ENCODE data around the gene CCDC74A.
"Not testable (repeated sequence)": the region's sequence is repeated elsewhere in the genome, so short reads cannot be mapped to it uniquely, and the experiment has no call there.

Gene CCDC74A

DNA sequence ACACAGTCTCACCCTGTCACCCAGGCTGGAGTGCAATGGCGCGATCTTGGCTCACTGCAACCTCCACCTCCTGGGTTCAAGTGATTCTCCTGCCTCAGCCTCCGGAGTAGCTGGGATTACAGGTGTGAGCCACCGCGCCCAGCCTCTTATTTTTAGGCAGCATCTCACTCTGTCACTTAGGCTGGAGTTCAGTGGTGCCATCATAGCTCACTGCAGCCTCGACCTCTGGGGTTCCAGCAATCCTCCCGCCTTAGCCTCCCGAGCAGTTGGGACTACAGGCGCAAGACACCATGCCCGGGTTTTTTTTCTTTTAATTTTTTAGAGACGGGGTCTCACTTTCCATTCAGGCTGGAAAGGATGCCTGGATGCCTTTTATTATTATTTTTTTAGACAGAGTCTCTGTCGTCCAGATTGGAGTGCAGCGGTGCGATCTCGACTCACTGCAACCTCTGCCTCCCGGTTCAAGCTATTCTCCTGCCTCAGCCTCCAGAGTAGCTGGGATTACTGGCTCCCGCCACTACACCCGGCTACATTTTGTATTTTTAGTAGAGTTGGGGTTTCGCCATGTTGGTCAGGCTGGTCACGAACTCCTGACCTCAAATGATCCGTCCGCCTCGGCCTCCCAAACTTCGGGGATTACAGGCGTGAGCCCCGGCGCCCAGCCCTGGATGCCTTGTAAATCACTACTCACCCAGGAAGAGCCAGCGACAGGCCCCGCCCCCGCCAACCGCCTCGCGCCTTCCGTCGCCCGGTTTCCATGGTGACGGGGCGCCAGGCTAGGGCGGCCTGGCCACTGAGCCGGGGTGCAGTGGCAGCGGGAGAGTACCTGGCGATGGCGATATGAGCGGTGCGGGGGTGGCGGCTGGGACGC is at the start of gene CCDC74A:
TSS of gene CCDC74A (plus strand) at position 758 of the 871 bp plus-strand sequence. CDS start at position 841, 83 bp downstream.
- peak; percentile 56 for DNase-seq

- DNase-seq = not testable (repeated sequence)
Measured at GRCh38 chr2:131478074-131478849, 49.4 kb upstream of the CCDC74A start.

- DNase-seq = not testable (repeated sequence)
Measured at GRCh38 chr2:131478850-131479461, 48.7 kb upstream of the CCDC74A start.

- not testable (repeated sequence) for DNase-seq
Measured at GRCh38 chr2:131480351-131480750, 47.3 kb upstream of the CCDC74A start.

DNA sequence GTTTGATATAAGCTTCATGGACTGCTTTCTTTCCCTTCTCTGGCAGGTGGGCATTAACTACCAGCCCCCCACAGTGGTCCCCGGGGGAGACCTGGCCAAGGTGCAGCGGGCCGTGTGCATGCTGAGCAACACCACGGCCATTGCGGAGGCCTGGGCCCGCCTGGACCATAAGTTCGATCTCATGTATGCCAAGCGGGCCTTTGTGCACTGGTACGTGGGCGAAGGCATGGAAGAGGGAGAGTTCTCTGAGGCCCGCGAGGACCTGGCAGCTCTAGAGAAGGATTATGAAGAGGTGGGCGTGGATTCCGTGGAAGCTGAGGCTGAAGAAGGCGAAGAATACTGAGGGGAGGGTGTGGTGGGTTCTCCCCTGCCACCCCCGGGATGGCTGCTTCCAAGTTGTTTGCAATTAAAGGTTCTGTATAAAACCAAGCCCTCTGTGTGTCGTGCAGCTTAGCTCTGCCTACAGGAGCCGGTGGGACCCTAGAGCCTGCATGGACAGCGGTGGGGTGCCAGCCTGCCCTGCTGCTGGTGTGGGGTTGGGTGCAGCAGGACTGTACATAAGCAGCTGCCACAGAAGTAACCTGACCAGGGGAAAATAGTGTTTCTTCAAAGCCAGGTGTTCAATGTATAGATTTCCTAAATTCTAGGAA is 45.1 kb upstream of the CCDC74A start:
- DNase-seq = not testable (repeated sequence)

GRCh38 chr2:131483981-131484820 is 43.5 kb upstream of the CCDC74A start:
- DNase-seq = not testable (repeated sequence)

GRCh38 chr2:131484906-131485460 is 42.7 kb upstream of the CCDC74A start:
- not testable (repeated sequence) for DNase-seq

GRCh38 chr2:131486201-131486902 is 41.3 kb upstream of the CCDC74A start:
- DNase-seq = not testable (repeated sequence)

- DNase-seq = no peak
Measured at GRCh38 chr2:131488306-131489205, 39.1 kb upstream of the CCDC74A start.

- not testable (repeated sequence) for DNase-seq
Measured at GRCh38 chr2:131490616-131491468, 36.8 kb upstream of the CCDC74A start.

GRCh38 chr2:131491469-131491836 is 36.2 kb upstream of the CCDC74A start:
- DNase-seq = not testable (repeated sequence)

DNA sequence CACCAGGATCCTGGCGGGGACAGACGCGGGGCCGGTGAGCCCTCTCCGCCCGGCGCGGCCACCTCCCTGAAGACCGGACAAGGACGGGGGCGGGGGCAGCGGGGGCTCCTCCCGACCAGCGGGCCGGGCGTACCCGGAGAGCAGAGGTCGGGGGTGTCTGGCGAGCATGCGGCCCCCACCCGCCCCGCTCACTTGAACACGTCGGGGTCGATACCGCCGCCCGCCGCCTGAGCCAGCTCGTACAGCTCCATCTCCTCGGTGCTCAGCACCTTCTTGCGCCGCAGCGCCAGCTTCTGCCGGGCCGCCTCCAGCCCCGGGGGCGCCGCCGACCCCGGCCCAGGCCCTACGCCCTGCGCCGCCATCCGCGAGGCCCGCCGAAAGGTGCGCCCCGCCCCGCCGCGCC is 35.7 kb upstream of the CCDC74A start, which contains the start of gene MZT2A:
TSS of gene MZT2A (minus strand) at position 383 of the 403 bp plus-strand sequence. CDS start at position 362, 21 bp downstream.
- DNase-seq = not testable (repeated sequence)

GRCh38 chr2:131492418-131493198 is 35.1 kb upstream of the CCDC74A start:
- peak; percentile 93 for DNase-seq

DNA sequence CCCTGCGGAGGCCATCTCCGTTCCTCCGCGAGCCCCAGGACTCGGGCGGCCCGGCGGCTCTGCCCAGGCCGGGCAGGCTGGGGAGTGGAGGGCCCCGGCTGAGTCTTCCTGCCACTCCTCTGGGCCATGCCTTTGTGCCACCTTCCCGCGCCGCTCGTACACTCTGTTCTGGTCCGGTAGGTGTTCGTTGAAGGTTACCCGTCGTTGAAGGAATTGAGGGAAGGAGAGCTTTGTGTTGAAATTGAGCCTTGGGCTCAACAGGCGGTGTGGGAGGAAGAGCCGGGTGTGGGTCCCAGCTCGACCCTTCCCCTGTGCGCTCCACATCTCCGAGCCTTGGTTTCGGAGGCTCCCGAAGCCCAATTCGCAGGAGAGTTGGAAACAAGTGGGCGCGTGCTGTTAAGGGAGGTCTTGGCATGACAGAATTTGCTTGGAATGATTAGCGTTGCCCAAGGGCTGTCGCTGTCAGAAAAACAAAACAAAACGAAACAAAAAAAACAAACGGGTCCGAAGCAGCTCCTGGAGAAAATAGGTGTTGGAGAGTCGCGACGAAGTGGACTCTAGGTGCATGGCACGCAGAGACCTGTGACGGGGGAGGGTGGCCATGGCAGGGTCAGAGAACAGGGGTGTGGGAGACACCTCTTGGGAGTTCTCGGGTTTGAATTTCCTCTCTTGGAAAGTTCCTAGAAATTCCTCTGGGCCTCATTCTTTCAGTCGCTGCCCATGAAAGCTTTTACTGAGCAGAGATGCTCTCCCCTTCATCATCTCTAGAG is 34.3 kb upstream of the CCDC74A start:
- DNase-seq = no peak

DNA sequence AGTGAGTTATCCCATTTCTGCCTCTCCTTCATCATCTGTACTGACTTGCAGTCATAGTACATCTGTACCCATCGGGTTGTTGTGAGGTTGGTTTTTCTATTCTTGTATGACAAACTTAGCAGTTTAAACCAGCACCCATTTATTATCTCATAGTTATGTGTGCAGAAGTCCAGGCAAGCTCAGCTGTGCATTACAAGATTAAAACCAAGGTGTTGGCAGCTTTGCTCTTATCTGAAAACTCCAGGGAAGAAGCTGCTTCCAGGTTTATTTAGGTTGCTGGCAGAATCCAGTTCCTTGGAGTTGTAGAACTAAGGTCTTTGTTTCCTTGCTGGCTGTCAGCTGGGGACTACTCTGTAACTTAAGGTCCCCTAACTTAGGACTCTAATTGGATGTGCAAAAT is 32.2 kb upstream of the CCDC74A start:
- not testable (repeated sequence) for DNase-seq

DNA sequence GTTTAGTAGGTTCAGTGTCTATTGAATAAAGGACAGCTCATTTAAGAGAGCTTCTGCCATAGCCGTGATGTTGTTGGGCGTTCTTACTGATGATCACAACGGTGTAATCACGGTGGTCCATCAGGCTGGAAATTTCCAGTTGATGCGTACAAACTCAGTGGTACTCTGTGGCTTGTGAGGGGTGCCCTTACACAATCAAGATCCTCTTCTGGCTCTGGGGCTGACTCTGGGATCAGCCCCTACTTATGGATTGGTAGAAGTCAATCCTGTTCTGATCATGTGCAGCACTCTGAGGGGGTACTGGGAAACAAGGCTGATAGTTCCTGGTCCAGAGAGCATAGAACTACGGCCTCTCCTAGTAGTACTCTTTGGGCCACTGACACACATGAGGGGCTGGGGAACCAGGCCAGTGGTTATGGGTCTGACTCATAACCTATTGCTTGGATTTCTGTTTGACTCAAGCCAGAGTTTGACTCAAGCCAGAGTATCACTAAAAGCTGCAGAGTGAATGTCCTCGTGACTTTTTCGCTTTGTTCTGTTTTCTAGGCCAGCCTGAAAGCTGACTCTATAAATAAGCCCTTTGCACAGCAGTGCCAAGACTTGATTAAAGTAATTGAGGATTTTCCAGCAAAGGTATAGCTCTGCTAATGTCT is 29.2 kb upstream of the CCDC74A start:
- not testable (repeated sequence) for DNase-seq

All from fibroblast of skin of right quadriceps (primary cell).